Muscle of back (tissue), 11 donors: ENCODE measurements around the gene NUDT8. TPM values are rescaled to one million over a fixed set of nuclear protein-coding genes. Genes with fewer than 3 reads are reported as not detected.
"Not testable (repeated sequence)": the region's sequence is repeated elsewhere in the genome, so short reads cannot be mapped to it uniquely, and the experiment has no call there.

Experiments
- DNase-seq, 3 donors: peaks; one replicate each; pipeline versions ENCODE4 v3.0.0 to v3.0.0-alpha.2; 2013
- polyA plus RNA-seq, 10 donors: library from polyadenylated mRNA; unstranded; fragments of 120-200 nt; gene quantifications; one replicate each; pipeline ENCODE4 v1.2.1, GENCODE V29; 2013; ENCODE audit not compliant: insufficient read length in 10 of 10

The NUDT8 gene
- polyA plus RNA-seq, 10 donors = 2.3 to 5.5 (median 3.6) TPM

DNA sequence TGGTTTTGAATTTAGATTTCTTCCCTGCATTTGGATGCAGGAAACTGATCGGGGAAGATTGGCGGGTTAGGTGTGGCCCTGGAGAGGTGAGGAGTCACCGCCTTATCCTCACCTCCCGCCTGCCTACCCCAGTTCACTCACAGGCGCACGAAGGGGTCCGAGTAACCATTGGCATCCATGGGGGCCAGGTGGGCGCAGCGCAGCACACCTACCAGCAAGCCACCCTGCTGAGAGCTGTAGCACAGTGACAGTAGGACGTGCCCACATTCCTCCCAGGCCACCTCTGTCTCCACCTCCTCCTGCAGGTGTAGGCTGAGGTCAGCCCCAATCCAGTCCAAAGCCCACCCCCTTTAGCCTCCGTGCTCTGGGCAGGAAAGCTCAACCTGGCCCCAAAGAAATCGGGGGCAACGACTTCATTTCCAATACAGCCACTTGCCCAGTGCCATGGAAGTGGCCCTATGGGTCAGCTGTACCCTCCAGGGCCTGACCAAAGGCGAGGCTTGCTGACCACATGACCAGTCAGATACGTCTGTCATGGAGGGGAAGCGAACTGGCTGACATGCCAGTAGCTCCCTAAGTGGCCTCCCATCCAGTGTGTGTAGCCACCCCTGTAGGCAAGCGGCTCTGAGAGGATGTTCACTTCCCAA, 16.3 kb downstream of the NUDT8 start:
- no peak for DNase-seq

DNA sequence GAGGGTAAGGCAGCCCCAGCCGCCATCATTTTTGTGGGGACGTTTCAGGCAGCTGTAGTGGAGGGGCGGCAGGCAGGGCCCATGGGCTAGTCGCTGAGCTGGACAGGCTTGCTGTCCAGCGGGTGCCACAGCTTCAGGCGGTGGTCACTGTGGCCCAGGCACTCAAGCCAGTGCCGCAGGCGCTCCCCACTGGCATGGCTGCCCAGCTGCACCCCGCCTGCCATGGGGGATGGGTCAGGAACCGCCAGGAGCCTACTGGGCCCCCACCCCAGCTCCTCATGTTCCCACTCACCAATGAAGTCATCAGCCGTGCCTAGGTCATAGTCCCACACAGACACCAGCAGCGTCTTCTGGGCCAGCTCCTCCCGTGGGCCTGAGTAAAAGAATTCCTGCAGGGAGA, 17.0 kb downstream of the NUDT8 start:
- no peak for DNase-seq

DNA sequence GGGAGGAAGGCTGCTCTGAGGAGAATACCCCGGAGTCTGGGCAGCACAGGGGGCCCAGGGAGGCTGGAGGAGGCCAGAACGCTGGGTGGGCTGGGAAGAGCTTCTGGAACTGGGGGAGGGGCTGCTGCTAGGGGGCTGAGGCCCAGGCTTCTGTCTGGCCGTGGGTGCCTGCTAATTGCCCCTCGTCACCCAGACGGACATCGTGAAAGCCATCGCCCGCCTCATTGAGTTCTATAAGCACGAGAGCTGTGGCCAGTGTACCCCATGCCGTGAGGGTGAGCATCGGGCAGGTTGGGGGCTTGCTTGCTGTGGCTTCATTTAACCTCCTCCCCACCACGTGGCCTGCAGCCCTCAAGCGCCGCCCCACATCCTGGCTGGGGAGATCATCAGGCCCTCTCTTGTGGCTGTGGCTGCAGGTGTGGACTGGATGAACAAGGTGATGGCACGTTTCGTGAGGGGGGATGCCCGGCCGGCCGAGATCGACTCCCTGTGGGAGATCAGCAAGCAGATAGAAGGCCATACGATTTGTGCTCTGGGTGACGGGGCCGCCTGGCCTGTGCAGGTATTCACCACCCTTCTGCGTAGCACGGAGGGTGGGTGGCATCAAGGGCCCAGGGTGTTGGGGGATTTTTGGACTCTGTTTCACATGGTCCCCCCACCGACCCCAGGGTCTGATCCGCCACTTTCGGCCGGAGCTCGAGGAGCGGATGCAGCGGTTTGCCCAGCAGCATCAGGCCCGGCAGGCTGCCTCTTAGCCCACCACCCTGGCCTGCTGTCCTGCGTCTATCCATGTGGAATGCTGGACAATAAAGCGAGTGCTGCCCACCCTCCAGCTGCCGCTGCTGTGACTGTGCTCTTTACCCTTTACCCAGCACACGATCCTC, 17.8 kb downstream of the NUDT8 start:
- no peak for DNase-seq

DNA sequence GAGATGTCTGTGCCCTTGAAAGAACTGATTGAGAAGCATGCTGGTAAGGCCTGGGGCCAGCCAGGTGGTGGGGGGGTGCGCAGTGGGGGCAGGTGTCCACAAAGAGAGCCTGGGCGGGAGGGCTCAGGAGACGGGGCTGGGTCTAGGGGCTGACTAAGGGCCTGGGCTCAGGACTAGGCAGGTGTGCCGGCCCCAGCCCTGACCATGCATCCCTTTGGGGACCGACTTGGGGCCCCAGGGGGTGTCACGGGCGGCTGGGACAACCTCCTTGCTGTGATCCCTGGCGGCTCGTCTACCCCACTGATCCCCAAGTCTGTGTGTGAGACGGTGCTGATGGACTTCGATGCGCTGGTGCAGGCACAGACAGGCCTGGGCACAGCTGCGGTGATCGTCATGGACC, 18.6 kb downstream of the NUDT8 start:
- DNase-seq = no peak

DNA sequence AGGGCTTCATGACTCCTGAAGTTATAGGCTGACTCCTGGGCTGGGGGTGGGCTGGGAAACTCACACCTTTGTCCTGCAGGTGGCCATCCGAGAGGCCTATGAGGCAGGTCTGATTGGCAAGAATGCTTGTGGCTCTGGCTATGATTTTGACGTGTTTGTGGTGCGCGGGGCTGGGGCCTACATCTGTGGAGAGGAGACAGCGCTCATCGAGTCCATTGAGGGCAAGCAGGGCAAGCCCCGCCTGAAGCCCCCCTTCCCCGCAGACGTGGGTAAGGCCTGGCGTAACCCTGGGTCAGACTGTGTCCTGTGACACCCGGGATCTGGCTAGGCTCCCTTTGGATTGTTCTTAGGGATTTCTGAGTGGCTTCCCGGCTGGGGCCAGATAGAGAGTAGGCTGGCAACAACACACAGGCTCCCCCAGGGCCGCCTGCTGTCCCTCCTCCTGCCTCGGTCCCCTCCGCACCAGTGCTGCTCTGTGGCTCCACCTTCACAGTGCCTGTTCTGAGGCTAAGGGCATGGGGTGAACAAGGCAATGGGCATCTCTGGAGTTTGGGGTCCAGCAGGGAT, 19.4 kb downstream of the NUDT8 start:
- no peak for DNase-seq

DNA sequence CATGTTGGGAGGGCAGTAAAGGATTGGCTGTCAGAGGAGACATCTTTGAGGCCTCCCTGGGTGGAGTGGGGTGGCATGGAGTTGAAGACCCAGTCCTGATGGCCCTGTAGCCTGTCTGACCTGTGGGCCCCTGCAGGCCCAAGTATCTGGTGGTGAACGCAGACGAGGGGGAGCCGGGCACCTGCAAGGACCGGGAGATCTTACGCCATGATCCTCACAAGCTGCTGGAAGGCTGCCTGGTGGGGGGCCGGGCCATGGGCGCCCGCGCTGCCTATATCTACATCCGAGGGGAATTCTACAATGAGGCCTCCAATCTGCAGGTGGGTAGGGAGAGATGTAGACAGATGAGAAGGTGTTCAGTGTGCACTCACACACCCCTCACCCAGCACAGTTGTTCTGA, 20.4 kb downstream of the NUDT8 start:
- no peak for DNase-seq

DNA sequence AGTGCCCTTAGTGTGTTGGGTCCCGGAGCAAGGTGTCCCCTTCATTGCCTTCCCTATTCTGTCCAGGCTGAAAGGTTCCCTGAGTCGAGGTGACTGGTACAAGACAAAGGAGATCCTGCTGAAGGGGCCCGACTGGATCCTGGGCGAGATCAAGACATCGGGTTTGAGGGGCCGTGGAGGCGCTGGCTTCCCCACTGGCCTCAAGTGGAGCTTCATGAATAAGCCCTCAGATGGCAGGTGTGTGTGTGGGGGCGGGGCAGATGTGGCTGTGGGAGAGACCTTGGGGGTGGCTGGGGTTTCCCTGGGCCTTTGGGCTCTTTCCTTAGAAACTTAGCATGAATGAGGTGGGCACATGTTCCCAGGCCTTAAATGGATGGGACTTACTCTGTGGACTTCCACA, 21.3 kb downstream of the NUDT8 start:
- DNase-seq = no peak

DNA sequence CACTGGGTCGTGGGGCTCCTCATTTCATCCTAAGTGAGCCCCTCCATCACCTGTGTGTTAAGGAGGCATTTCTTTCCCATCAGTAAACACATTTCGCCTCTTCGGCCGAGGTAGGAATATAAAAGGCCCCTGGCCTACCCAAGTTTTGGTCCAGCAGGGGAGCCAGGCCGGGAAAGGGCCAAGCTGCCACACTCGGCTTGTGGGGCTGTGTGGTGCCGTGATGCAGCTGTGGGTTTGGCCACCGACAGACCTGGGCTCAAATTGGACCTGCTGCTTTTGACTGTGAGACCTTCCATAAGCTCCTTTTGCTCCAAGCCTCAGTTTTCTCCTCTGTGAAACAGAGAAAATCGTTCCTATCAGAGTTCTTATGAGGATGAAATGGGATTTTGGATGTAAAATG, 22.2 kb downstream of the NUDT8 start:
- DNase-seq = no peak

DNA sequence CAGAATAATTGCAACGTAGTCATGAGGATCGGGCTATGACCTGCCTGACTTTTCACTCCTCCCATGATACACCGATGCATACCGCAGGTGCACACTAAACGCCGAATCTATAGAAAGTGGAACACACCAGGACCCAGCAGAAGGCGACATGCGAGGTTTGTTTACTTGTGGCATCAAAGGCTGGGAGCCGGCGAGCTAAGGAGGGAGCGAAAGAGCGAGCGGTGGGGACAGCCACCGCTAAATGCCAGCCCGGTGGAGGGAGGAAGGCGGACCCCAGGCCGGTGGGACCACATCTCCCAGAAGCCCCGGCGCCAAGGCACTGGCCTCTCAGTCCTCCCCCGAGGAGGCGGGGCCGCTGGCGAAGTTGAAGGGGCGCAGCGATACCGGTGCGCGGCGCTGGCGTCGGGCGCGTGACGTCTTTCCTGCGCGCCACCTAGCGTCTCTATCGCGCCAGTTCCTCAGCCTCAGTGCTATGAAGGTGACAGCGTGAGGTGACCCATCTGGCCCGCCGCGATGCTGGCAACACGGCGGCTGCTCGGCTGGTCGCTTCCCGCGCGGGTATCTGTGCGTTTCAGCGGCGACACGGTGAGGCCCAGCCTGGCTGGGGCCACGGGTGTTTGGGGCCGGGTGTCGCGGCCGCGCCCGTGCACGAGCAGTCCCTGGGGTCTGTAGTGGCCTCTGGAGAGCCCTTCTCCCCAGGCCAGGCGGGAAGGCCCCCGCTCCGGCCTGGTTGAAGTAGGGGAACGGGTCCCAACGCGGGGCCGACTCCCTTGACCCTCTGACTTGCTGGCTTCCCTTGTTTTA, 23.0 kb downstream of the NUDT8 start, which contains the start of gene NDUFV1:
Gene NDUFV1 (plus strand): TSS at position 445 of the 804 bp plus-strand sequence. CDS start 69 bp downstream, at position 514.
- DNase-seq = peak; percentile 94 to 98 (median 97)

DNA sequence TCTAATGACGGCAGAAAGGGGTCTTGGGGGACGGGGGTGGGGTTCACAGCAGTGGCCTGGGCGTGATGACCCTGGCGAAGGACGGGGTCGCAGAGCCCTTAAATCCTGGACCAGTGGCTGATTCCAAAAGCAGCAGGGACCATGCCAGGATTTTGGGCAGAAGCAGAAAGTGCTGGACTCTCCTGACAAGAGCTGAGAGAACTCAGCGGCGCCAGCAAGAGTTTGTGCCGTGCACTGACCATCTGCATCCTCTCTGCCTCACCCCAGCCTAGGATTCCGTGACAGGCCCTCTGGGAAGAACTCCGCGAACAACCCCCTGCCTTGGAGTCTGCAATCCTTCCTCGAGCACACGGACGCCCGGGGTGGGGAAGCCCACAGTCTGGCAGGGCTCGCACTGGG, 23.6 kb downstream of the NUDT8 start:
- no peak for DNase-seq

DNA sequence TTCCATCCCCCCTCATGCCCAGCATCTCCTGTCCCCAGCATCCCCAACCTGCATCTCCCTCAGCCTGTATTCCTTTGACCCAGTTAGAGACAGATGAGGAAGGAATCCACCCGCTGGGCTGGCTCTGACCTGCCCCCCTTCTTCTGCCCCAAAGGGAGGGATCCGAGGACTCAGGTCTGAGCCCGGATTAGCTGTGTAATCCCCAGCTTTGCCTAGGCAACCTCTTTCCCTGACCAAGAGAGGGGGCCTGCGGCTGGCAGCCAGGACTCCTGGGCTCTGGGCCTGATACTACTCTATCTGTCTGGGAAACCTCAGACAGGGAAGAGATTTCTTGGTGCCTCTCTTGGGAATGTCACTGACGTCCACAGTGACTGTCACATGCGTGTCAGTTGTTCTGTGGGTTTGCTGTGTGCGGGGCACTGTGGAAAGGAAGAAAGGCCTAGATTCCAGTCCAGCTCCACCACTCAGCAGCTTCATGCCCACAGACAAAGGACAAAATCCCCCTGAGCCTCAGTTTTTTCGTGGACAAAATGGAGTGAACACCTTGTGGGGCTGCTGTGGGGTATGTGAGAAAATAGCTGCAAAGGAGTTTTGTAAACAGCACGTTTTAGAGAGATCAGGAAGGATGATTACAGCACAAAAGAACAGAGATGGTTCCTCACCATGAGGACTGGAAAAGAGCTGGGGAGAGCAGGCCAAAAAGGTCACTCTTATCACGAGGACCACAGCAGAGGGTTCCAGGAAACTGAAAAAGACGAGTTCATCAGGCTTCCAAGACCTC, 24.3 kb downstream of the NUDT8 start:
- no peak for DNase-seq

DNA sequence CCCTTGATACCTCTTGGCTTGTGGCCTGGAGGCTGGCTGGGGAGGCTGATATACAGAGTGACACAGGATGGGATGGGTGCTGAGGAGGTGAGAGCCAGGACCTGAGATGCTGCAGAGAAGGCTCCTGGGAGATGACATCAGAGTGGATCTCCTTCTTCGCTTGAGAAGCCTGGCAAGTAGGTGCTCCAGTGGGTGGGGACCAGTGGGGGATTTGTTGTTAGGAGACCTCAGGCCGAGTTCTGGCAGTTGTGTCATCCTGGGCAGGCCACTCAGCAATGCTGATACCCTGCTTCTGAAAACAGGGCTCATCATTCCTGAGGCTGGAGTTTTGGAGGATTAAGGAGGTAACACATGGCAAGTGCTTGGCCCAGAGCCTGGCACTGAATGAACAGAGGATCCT, 24.9 kb downstream of the NUDT8 start:
- no peak for DNase-seq

DNA sequence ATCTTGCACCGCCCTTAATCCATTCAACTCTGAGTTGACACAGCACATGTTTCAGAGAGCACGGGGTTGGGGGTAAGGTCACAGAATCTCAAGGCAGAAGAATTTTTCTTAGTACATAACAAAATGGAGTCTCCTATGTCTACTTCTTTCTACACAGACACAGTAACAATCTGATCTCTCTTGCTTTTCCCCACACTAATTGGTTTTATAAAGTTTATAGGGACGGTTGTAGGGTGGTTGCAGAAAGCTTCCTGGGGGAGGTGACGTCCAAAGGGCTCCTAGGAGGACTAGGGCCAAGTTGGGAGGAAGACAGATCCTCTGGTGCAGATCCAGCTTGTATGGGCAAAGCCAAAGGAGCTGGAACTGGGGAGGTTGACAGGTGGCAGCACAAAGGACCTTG, 25.6 kb downstream of the NUDT8 start:
- not testable (repeated sequence) for DNase-seq

DNA sequence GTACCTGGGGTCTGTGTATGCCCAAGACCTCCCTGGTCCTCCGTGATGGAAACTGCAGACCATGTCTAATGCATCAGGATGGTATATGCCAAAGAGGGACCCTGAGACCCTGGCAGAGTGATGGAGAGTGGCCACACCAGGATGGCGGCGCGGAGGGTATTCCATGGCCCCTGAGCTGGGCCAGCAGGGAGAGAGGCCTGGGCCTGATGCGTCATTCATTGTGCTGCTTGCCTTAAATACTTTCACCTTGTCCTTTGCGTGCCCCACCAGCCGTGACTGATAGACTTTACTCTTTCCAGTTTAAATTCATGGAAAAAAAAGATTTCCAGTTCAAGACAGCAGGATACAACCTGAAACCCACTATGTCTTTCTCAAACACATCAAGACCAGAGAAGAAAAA, 28.6 kb downstream of the NUDT8 start:
- no peak for DNase-seq

DNA sequence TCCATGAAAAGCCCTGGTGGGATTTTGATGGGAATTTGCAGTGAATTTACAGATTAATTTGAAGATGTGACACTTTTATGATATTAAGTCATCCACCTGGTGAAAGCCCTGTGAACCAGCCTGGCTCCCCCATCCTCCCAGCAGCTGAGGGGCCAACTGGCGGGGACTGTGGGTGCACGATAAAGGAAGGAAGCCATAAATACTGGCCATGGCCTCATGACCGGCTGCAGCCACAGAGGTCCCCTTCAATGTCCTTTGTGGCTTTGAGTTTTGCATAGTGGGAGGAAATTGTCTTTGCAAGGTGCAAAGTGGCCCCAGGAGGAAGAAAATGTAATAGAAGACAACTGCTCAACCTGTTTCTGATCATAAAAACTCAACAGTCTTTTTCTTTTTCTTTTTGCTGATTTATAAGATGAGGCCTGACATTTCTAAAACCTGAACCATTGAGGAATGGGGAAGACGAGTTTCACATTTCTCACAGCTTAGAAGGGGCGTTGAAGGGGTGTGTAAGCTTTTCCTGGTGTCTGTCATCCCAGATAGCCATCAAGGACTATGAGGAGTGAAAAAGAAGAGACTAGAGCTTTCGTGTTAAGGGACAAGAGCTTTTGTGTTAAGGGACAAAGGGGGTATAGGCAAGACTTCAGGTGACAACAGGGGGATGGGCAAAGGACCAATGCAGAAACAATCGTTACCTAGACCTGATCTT, 29.3 kb downstream of the NUDT8 start:
- no peak for DNase-seq

DNA sequence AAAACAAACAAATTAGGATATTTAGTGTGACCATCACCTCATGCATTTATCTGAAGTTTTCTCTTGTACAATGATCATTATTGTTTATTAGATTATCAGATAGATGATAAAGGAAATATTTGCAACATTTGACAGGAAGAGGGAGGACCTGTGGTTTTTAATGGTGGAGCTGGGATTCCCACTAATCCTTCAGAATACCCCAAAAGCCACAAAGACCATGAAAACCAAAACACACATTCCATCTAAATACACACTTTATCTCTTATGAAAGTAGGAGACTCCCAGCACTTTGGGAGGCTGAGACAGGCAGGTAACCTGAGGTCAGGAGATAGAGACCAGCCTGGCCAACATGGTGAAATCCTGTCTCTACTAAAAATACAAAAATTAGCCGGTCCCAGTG, 30.6 kb downstream of the NUDT8 start:
- DNase-seq = no peak

DNA sequence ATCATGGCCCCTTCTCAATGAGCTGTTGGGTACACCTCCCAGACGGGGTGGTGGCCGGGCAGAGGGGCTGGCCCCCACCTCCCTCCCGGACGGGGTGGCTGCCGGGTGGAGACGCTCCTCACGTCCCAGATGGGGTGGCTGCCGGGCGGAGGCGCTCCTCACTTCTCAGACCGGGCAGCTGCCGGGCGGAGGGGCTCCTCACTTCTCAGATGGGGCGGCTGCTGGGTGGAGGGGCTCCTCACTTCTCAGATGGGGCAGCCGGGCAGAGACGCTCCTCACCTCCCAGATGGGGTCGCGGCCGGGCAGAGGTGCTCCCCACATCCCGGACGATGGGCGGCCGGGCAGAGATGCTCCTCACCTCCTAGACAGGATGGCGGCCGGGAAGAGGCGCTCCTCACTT, 31.8 kb downstream of the NUDT8 start:
- not testable (repeated sequence) for DNase-seq

DNA sequence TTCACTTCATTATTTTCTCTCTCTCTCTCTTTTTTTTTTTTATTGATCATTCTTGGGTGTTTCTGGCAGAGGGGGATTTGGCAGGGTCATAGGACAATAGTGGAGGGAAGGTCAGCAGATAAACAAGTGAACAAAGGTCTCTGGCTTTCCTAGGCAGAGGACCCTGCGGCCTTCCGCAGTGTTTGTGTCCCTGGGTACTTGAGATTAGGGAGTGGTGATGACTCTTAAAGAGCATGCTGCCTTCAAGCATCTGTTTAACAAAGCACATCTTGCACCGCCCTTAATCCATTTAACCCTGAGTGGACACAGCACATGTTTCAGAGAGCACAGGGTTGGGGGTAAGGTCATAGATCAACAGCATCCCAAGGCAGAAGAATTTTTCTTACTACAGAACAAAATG, 32.3 kb downstream of the NUDT8 start:
- not testable (repeated sequence) for DNase-seq

DNA sequence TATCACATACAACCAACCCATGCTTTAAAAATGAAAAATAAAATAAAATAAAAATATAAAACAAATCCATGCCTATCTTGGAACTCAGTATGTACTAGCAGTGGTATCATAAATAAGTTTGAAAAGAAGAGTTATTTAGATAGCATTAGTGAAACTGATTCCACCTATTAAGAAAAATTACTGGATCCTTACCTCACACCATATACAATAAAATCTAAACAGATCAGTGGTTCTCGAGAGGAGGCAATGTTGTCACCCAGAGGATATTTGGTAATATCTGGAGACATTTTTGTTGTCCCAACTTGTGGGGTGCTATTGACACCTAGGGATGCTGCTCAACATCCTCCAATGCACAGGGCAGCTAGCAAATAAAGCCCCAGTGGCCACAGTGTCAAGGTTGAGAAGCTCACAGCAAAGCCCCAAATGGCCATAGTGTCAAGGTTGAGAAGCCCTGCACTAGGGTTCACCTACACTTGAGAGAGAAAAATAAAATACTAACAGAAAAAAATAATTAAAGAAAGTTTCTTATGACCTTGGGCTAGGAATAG, 32.9 kb downstream of the NUDT8 start:
- DNase-seq = no peak

DNA sequence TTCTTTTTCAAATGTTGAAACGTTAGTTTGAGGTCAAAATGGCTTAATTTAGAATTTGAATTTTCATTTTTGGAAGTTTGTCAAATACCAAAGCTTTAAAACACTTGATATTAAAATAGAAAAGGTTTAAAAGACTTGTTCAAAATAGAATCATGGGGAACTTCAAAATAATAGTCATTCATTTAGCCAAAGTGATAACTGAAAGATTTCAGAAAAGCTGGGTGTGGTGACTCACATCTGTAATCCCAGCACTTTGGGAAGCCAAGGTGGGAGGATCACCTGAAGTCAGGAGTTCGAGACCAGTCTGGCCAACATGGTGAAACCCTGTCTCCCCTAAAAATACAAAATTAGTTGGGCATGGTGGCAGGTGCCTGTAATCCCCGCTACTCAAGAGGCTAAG, 35.3 kb downstream of the NUDT8 start:
- no peak for DNase-seq
